Activated T-cell treated with anti-CD3 and anti-CD28 coated beads for 1 hour (primary cell): ENCODE measurements around the gene STEAP1.

Source experiments
- DNase-seq: peaks from one replicate; pipeline ENCODE4 v3.0.0-alpha.2; 2020; ENCODE audit warnings: low read depth

Gene STEAP1

DNA sequence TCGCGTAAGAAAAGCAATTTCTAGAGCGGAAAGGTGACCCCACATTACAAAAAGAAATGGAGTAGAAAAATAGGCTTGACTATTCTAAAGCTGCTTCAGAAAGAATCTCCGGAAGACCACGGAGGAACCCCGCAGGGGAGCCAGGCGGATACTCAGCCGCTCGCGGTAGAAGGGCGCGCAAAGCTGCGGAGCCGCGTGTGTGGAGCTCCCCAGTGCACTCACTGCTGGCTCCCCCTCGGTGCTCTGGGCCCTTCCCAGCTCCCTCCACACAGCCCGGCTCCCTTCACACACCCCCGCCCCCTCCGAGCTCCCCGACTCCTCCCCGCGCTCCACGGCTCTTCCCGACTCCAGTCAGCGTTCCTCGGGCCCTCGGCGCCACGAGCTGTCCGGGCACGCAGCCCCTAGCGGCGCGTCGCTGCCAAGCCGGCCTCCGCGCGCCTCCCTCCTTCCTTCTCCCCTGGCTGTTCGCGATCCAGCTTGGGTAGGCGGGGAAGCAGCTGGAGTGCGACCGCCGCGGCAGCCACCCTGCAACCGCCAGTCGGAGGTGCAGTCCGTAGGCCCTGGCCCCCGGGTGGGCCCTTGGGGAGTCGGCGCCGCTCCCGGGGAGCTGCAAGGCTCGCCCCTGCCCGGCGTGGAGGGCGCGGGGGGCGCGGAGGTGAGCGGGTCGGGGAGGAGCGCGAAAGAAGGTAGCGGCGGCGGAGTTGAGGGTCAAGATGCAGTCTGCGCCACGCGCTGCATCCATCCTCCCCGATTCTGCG lies 57.3 kb downstream of the STEAP1 start, which contains the start of gene STEAP2:
Gene STEAP2 (plus strand): TSS at position 350 of the 758 bp plus-strand sequence. CDS start 13,343 bp downstream, outside the sequence.
- no peak for DNase-seq

DNA sequence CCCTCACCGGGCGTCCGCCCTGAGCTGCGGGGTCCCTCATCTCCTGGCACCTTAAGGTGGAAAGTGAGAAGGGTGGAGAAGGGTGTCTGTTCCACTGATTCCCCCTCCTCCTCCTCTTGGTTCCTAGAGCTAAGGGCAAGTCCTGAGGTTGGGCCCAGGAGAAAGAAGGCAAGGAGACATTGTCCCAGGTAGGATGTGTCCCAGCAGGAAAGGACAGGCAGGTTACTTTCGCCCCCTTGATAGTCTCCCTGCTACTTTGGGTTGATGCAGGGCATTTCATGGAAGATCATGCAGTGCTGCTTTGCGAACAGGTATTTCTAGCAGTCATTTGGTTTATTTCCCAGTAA lies 57.9 kb downstream of the STEAP1 start:
- no peak for DNase-seq

DNA sequence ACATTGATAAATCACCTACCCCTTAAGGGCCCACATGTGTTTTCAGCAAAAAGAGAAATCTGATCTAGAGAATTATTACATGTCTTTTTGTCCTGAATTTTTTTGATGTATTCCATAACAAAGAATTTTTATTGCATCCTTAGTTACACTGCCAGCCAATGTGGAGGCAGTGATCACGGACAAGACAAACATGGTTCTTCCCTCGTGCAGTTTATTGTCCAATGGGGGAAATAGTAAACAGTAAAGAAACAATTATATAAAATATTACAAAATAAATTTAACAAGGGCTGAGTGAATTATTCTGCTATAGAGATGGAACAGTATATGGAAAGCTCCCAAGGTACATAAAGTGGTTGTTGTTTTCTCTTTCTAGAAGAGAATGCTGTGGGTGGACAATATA lies 59.3 kb downstream of the STEAP1 start:
- DNase-seq, result no peak
